ENCODE measurements around the gene APOBEC3H.
"Not testable (repeated sequence)": the region's sequence is repeated elsewhere in the genome, so short reads cannot be mapped to it uniquely, and the experiment has no call there.

- not testable (repeated sequence) for TF ChIP-seq CTCF, POLR2A (IDR thresholded peaks at IDR 0.05)
Measured at GRCh38 chr22:39072581-39072981, 24.5 kb upstream of the APOBEC3H start.
